IPS-20b (cell line): ENCODE measurements around the gene KCNMB2.

Source experiments
- H3K27ac ChIP-seq: one replicate; pipeline ENCODE4 v1.5.1; 2013; ENCODE audit warnings: low read length
- H3K27me3 ChIP-seq: 2 replicates; pipeline ENCODE4 v1.6.1; 2013; ENCODE audit warnings: mild to moderate bottlenecking, low read length, inconsistent platforms; ENCODE audit not compliant: insufficient read depth
- H3K36me3 ChIP-seq: 2 replicates; pipeline ENCODE4 v1.6.1; 2013; ENCODE audit warnings: low read depth, mild to moderate bottlenecking, inconsistent platforms, low read length, moderate library complexity; ENCODE audit not compliant: insufficient read depth
- H3K4me1 ChIP-seq: 2 replicates; pipeline ENCODE4 v1.6.1; 2013; ENCODE audit warnings: mild to moderate bottlenecking, control low read depth, inconsistent platforms, low read length, moderate library complexity; ENCODE audit not compliant: insufficient read depth
- H3K4me3 ChIP-seq: 2 replicates; pipeline ENCODE4 v1.5.1; 2013; ENCODE audit warnings: mild to moderate bottlenecking, low read length, inconsistent platforms
- H3K9ac ChIP-seq: 2 replicates; pipeline ENCODE4 v1.6.1; 2013; ENCODE audit warnings: low read depth, mild to moderate bottlenecking, inconsistent platforms, low read length, moderate library complexity
- H3K9me3 ChIP-seq: 2 replicates; pipeline ENCODE4 v1.6.1; 2013; ENCODE audit warnings: mild to moderate bottlenecking, low read depth, low read length, inconsistent platforms; ENCODE audit not compliant: insufficient read depth

Gene KCNMB2

DNA sequence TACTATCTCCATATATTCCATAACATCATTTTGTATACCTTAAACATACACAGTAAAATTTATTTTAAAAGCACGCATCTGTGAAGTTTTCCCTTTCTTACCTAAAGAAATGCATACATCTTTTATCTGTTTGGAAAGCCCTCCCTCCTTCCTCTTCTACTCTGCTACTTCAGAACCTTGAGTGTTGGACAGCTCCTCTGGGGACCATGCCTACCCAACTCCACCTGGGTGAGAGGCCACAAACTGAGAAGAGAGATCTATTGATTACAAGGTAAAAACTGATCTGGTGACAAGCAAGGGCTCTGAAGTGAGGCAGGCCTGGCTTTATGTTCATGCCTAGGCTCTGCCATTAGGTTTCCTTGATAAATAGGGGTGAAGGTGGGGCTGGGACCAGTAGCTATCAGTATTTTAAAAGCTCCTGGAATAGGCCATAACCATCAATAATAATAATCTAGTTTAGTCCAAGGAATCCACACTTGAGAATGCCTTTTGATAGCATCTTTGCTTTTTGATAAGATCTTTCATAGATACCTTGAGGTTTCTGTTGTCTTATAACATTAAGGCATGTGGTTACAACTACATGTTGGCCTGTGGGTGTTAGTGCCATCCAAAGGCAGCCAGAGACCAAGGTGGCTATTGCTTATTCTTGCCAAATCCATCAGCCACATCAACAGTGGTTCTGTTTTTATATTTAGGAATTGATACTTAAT lies 148.8 kb downstream of the KCNMB2 start:
- Histone ChIP-seq H3K27me3 (no peaks in the 10 kb centered on the region), H3K9ac (no peak overlapping the region), H3K9me3 (no peaks in the 10 kb centered on the region)

DNA sequence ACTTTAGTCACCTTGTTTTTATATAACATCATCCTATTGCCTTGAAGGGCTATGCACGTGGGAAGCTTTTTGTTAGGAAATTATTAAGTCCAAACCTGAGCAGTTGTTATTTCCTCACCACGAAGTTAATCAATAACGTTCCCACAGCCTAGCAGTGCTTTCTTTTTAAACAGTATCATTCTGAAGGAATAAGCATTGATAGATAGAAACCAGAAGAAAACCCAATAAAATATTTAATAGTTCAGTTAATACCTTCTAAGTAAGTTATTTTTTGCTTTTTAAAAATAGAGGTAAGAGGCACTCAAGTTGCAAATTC lies 149.3 kb downstream of the KCNMB2 start:
- H3K36me3 ChIP-seq = no peaks in the 10 kb centered on the region
- no peaks in the 10 kb centered on the region for H3K9me3 ChIP-seq
- H3K9ac ChIP-seq = no peak overlapping the region
- no peak overlapping the region for H3K4me3 ChIP-seq
- no peaks in the 10 kb centered on the region for H3K4me1 ChIP-seq
- H3K27me3 ChIP-seq = no peaks in the 10 kb centered on the region
- H3K27ac ChIP-seq = no peak overlapping the region

More for the DNA sequence above, 148.8 kb downstream of the KCNMB2 start:
- H3K27ac ChIP-seq = no peak overlapping the region
- no peak overlapping the region for H3K4me3 ChIP-seq
- no peaks in the 10 kb centered on the region for H3K4me1 ChIP-seq
- no peaks in the 10 kb centered on the region for H3K36me3 ChIP-seq

DNA sequence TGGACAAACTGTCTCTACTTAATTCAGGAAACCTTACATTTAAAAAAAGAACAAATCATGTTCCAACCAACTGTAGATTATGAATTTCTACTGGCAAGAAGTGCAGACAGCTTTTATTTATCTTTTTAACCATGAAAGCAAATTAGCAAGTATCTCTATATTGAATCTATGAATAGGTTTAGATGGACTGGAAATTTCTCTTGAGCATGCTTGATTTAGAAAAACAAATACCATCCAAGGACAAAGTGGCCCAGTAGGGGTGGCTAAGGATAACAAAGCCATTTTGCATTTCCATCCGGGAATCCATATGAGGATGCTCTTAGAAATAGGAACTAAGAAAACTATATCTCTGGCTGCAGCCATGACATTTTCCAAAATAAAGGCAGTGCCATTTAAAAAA lies 150.6 kb downstream of the KCNMB2 start:
- H3K9me3 ChIP-seq = no peaks in the 10 kb centered on the region
- no peak overlapping the region for H3K9ac ChIP-seq
- H3K27me3 ChIP-seq = no peaks in the 10 kb centered on the region
- no peak overlapping the region for H3K27ac ChIP-seq
- H3K4me1 ChIP-seq = no peaks in the 10 kb centered on the region
- H3K4me3 ChIP-seq = no peak overlapping the region
- H3K36me3 ChIP-seq = no peaks in the 10 kb centered on the region

DNA sequence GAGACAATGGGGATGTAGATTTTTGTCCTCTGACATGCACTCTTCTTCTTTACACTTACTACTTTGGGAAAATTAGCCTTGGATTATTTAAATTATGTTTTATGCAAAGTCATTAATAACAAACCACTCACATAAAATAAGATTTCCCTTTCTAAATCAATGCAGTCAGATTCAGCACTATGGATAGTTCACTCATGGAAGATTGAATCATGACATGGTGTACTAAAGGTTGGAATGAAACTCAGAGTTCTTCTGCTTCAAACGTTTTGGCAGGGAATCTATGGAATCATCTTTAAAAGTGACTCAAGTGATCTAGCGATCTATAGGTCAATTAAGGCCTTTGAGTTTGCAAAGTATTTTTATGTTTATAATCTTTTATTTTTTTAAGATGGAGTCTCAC lies 154.3 kb downstream of the KCNMB2 start:
- Histone ChIP-seq H3K27me3 (no peaks in the 10 kb centered on the region), H3K36me3 (0 out of 2 replicates have a peak, but pooled peaks cover 4% of the 10 kb centered on the region), H3K4me3 (no peak overlapping the region), H3K4me1 (no peaks in the 10 kb centered on the region), H3K9me3 (peaks cover 13% of the 10 kb centered on the region), H3K27ac (no peak overlapping the region), H3K9ac (no peak overlapping the region)

DNA sequence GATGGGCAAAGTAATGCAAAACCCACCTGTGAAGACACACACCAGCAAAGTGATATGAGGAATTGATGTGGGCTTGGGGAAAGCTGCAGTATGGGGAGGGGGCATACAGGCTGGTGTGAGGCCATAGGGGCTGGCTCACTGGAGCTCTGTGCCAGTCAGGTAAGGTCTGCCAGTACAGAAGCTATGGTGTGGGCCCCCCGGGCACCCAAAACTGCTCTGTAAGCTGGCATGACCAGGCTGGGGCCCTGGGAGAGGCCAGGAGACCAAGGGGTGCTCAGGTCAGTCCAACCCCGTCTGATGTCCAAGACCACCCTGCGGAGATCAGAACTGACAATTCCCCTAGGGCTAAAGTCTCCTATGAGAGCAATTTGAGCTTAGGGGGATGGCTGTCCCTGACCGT lies 163.1 kb downstream of the KCNMB2 start:
- H3K9me3 ChIP-seq = peaks cover 26% of the 10 kb centered on the region
- H3K4me3 ChIP-seq = no peak overlapping the region
- H3K9ac ChIP-seq = no peak overlapping the region
- H3K27me3 ChIP-seq = no peaks in the 10 kb centered on the region
- H3K4me1 ChIP-seq = no peaks in the 10 kb centered on the region
- H3K27ac ChIP-seq = no peak overlapping the region
- 0 out of 2 replicates have a peak, but pooled peaks cover 4% of the 10 kb centered on the region for H3K36me3 ChIP-seq

DNA sequence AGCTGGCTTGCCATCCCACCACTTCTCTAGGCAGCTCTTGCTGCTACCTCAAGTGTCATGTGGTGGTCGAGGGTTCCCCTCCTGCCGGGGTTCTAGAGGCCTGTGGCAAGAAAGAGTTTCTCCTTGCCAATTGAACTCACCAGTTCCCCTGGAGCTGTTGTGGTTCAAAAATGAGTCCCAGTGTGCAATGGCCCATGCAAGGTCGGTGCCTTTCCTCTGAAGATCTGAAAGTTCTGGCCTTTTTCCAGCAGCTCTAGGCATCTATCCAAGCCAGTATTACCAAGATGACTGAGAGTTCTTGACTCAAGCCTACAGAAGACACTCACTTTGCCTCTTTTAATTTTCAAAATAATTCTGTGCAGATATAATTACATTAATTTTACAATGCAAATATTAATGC lies 163.6 kb downstream of the KCNMB2 start:
- Histone ChIP-seq H3K4me3 (no peak overlapping the region), H3K9me3 (peaks cover 22% of the 10 kb centered on the region), H3K36me3 (0 out of 2 replicates have a peak, but pooled peaks cover 4% of the 10 kb centered on the region), H3K27ac (no peak overlapping the region), H3K4me1 (no peaks in the 10 kb centered on the region), H3K27me3 (no peaks in the 10 kb centered on the region), H3K9ac (no peak overlapping the region)

DNA sequence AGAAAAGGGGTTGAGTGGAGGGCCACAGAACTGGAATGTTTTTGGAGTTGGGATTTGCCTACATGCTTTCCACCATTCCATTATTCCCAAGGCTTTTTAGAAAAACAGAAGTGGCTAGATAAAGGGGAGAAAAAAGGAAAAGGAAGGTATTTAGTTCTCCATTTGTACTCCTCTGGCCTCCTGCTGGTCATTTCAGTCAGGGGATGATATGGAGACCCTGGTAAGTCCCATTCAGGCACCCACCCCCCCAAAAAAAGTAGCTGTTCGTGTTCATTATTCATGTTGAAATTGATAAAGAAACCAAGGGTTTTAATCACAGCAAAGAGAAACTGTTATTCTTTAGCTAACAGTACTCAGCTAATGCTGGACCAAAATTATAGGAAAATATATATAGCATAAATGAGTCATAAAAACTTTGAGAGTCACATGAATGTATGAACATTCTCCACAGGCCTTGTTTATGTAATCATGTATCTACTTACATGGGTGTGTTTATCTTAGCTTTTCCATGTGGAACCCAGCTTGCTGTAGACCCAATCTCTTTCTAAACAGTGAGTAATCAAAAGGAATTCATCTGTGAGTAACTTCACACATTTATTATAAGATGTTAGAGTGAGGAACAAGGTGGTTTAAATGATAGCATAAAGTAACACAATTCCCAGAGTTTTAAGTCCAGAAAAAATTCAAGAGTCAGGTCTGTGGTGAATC lies 167.2 kb downstream of the KCNMB2 start:
- Histone ChIP-seq H3K36me3 (no peaks in the 10 kb centered on the region), H3K4me3 (no peak overlapping the region), H3K9ac (no peak overlapping the region), H3K9me3 (no peaks in the 10 kb centered on the region), H3K4me1 (peaks cover 11% of the 10 kb centered on the region), H3K27me3 (no peaks in the 10 kb centered on the region), H3K27ac (no peak overlapping the region)

DNA sequence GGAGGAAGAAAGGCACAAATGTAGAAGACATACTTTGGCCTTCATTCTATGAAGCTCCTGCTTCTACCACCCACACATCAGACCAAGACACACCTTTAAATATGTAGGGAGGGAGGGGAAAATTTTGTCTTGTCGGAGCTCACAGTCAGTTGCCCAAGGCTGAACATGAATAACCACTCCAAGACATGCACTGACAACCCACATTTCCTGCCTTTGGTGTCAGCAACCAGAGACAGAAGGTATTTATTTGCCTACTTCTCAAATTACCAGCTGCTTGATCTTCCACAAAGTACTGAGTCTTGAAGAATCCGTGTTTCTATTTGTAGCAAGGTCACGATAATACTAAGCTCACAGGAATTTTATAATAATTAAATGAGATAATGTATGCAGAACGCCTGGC lies 169.7 kb downstream of the KCNMB2 start:
- H3K4me1 ChIP-seq = peaks cover 11% of the 10 kb centered on the region

DNA sequence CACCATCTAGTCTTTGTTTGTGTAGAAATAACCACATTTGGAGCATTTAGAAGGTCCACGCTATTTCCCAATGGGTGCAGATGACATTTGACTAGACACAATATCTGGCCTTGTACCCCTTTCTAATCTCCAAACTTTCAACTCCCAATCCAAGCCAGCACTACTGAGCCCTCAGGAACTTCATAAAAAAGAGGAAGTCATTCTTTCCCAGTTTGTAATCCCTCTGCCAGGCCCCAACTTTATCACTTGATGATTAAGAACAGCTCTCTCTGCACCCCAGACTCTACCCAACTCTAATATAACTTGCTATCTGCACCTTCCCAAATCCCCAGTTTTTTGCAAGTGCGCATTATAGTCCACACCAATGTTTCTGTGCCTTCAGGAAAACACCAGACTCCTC lies 170.2 kb downstream of the KCNMB2 start:
- H3K9me3 ChIP-seq = no peaks in the 10 kb centered on the region
- H3K4me1 ChIP-seq = peaks cover 11% of the 10 kb centered on the region
- no peak overlapping the region for H3K4me3 ChIP-seq
- H3K27ac ChIP-seq = no peak overlapping the region
- no peaks in the 10 kb centered on the region for H3K36me3 ChIP-seq
- no peaks in the 10 kb centered on the region for H3K27me3 ChIP-seq
- no peak overlapping the region for H3K9ac ChIP-seq

More for the DNA sequence above, 169.7 kb downstream of the KCNMB2 start:
- Histone ChIP-seq H3K36me3 (no peaks in the 10 kb centered on the region), H3K9ac (no peak overlapping the region), H3K4me3 (no peak overlapping the region), H3K9me3 (no peaks in the 10 kb centered on the region), H3K27me3 (no peaks in the 10 kb centered on the region), H3K27ac (no peak overlapping the region)

DNA sequence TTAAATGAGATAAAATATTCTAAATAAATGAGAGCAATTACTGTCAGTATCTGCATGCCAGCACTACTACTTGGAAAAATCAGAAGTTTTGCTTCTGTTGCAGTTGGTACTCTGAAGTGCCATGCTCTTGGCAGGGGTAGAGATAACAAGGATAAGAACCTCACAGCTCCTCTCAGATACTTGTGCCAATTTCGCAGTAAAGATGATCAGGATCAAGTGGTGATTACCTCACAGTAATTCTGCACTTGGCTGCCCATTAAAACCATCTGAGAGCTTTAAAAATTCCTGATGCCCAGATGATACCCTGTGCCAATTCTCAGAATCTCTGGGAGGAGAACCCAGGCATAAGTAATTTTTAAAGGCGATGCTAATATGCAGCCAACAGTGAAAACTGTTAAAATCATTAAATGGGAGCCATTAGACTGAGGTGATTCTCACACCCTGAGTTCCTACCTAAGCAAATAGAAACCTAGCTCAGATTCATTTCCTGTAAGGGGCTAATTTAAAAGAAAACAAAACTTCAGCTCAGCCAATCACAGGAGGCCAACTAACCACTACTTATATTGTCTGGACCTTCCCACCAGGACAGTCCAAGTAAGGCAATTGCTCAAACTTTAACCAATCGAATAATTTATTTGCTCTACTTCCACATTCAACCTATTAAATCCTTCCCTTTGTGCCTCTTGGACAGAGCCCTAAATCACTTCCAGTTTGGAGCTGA lies 171.2 kb downstream of the KCNMB2 start:
- no peak overlapping the region for H3K27ac ChIP-seq
- no peak overlapping the region for H3K4me3 ChIP-seq
- H3K36me3 ChIP-seq = no peaks in the 10 kb centered on the region
- H3K4me1 ChIP-seq = peaks cover 11% of the 10 kb centered on the region
- no peaks in the 10 kb centered on the region for H3K9me3 ChIP-seq
- H3K9ac ChIP-seq = no peak overlapping the region
- no peaks in the 10 kb centered on the region for H3K27me3 ChIP-seq

DNA sequence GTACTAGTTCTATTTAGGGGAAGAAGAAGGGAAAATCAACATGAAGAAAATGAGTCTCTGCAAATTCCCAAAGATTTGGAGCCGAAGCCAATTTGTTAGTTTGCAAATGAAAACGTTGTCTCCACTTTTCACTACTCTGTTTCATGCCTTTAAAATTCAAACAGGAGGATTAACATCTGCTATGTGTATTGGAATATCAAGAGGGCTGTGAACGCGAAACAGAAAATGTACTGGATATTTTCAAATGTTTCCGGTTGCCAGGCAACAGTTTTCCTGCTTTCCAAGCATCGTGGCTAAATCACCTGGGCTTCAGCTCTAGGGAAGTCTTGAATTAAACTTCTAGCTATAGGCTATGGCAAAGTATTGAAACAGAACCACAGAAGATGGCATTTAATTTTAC lies 172.8 kb downstream of the KCNMB2 start:
- Histone ChIP-seq H3K36me3 (no peaks in the 10 kb centered on the region), H3K4me3 (no peak overlapping the region), H3K9ac (no peak overlapping the region), H3K9me3 (no peaks in the 10 kb centered on the region), H3K27me3 (no peaks in the 10 kb centered on the region), H3K4me1 (peaks cover 11% of the 10 kb centered on the region), H3K27ac (no peak overlapping the region)

DNA sequence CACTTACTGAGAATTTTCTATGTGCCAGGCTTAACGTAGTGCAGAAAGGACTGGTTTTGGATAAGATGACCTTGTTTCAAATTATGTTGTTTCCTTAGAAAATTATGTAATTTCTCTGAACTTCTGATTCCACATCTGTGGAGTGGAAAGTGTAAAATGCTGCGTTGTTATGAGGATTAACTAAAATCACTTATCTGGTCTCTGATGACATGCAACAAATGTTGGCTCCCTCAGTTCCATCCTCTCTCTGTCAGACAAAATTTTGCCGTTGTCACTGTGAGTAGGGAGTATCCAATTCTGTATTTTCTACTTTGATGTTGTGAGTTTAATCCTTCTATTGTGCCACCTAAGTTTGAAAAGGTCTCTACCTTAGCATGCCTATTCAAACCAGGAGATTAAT lies 175.5 kb downstream of the KCNMB2 start:
- no peak overlapping the region for H3K9ac ChIP-seq
- no peaks in the 10 kb centered on the region for H3K4me1 ChIP-seq
- no peak overlapping the region for H3K27ac ChIP-seq
- no peak overlapping the region for H3K4me3 ChIP-seq
- no peaks in the 10 kb centered on the region for H3K36me3 ChIP-seq
- H3K9me3 ChIP-seq = no peaks in the 10 kb centered on the region
- no peaks in the 10 kb centered on the region for H3K27me3 ChIP-seq
